Endothelial cell (in vitro differentiated cells): ENCODE data around the gene SPR. TPM values are rescaled to one million over a fixed set of nuclear protein-coding genes. Genes with fewer than 3 reads are reported as not detected.

Source experiments
- DNase-seq: peaks from one replicate; pipeline ENCODE4 v3.0.0; 2021; ENCODE audit warnings: low spot score
- H3K27ac Mint-ChIP-seq: one replicate; pipeline ENCODE4 v1.8.0; 2021; ENCODE audit warnings: mixed read lengths, inconsistent platforms; ENCODE audit not compliant: unreplicated experiment
- H3K27me3 Mint-ChIP-seq: one replicate; pipeline ENCODE4 v1.8.0; 2021; ENCODE audit warnings: mild to moderate bottlenecking, moderate library complexity, mixed read lengths, inconsistent platforms; ENCODE audit not compliant: unreplicated experiment
- H3K36me3 Mint-ChIP-seq: one replicate; pipeline ENCODE4 v1.8.0; 2021; ENCODE audit warnings: mild to moderate bottlenecking, low read depth, mixed read lengths, inconsistent platforms; ENCODE audit not compliant: unreplicated experiment
- H3K4me1 Mint-ChIP-seq: one replicate; pipeline ENCODE4 v1.8.0; 2021; ENCODE audit warnings: mild to moderate bottlenecking, mixed read lengths, inconsistent platforms; ENCODE audit not compliant: unreplicated experiment
- H3K4me3 Mint-ChIP-seq: one replicate; pipeline ENCODE4 v1.8.0; 2021; ENCODE audit warnings: mild to moderate bottlenecking, mixed read lengths, inconsistent platforms; ENCODE audit not compliant: unreplicated experiment
- H3K9me3 Mint-ChIP-seq: one replicate; pipeline ENCODE4 v1.8.0; 2021; ENCODE audit warnings: mixed read lengths, inconsistent platforms; ENCODE audit not compliant: unreplicated experiment
- total RNA-seq: library from RNA; stranded (reverse); fragmentation: NEBNext Ultra II Directional; extraction: Animal tissue kit (Norgen Biotek cat#: 25700); gene quantifications from one replicate; pipeline ENCODE4 v1.2.1, GENCODE V29; 2021; ENCODE audit not compliant: unreplicated experiment
- TF ChIP-seq, protein P1 (sequence below): fragments of 200-600 bp; sonication (generic); IDR thresholded peaks from one replicate; pipeline ENCODE4 v1.5.0; 2021; ENCODE audit warnings: antibody characterized with exemption; ENCODE audit not compliant: unreplicated experiment

SPR gene
- total RNA-seq, 1 donor from 2014 or later, result 12.2 TPM

DNA sequence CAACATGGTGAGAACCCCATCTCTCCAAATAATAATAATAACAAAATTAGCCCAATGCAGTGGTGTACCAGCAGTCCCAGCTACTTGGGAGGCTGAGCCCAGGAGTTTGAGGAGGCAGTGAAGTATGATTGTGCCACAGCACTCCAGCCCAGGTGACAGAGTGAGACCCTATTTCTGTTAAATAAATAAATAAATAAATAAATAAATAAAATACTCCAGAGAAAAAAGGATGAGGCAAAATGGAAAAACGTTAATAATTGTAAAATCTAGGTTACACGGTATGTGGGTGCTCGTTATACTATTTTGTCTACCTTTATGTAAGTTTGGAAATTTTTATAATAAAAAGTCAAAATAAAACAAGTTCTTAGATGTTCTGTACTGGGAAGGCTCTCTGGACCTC, 21.5 kb downstream of the SPR start:
- H3K4me3 Mint-ChIP-seq, result no peak overlapping the region
- H3K27me3 Mint-ChIP-seq, result peaks cover 1% of the 10 kb centered on the region

DNA sequence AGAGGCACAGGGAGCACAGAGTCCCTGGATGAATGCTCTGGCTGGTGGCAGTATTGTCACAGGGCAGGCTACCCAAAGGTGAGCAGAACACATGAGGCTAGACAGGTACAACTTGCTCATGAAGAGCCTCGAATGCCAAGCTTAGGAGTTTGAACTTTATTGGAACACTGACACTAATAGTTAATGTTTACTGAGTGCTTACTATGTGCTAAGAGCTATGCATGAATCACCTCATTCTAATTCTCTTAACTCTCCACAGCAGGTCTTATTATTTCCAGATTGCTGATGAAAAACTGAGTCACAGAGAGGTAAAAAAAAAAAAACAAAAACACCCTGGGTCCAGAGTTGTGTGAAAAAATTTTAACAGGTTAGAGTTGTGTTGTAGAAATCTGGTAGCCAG, 24.0 kb downstream of the SPR start:
- Mint-ChIP-seq H3K36me3 (peaks cover 4% of the 10 kb centered on the region), H3K4me1 (peaks cover 24% of the 10 kb centered on the region), H3K9me3 (no peaks in the 10 kb centered on the region), H3K27me3 (peaks cover 14% of the 10 kb centered on the region), H3K4me3 (no peak overlapping the region), H3K27ac (no peak overlapping the region)
- TF ChIP-seq, protein P1, sequence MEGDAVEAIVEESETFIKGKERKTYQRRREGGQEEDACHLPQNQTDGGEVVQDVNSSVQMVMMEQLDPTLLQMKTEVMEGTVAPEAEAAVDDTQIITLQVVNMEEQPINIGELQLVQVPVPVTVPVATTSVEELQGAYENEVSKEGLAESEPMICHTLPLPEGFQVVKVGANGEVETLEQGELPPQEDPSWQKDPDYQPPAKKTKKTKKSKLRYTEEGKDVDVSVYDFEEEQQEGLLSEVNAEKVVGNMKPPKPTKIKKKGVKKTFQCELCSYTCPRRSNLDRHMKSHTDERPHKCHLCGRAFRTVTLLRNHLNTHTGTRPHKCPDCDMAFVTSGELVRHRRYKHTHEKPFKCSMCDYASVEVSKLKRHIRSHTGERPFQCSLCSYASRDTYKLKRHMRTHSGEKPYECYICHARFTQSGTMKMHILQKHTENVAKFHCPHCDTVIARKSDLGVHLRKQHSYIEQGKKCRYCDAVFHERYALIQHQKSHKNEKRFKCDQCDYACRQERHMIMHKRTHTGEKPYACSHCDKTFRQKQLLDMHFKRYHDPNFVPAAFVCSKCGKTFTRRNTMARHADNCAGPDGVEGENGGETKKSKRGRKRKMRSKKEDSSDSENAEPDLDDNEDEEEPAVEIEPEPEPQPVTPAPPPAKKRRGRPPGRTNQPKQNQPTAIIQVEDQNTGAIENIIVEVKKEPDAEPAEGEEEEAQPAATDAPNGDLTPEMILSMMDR, result no peak
- DNase-seq, result no peak

More for the DNA sequence above, 21.5 kb downstream of the SPR start:
- Mint-ChIP-seq H3K27ac (no peak overlapping the region), H3K4me1 (peaks cover 11% of the 10 kb centered on the region), H3K9me3 (no peaks in the 10 kb centered on the region), H3K36me3 (no peaks in the 10 kb centered on the region)
- DNase-seq, result no peak
- TF ChIP-seq, protein P1, result no peak

DNA sequence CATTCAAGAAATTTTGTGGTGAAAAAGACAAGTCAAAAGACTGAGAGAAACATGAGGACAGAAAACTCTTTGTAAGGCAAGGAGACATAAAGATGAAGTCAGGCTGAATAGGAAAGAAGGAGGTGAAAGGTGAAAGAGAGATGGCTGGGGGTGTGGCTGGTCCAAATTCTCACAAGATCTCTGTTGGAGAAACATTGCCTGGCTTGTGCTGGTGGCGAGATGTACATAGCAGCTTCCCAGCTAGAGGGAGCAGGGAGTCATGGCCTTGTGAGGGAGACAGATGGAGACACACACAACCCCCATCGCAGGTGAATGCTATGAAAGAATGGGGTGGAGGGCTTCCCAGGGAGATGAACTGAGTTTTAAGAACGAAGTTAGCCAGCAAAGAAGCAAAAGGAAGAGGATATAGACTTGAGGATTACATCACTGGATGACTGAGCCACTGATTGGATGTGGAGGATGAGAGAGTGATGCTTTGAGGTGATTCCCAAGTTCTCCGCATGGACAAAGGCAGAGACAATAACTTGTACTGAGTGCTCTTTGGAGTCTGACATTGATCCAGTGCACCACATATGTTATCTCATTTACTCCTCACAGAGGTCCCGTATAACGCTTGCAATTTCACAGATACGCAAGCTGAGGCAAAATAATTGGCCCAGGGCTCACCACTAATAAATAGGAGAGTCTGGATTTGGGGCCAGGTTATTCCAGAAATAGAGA, 26.4 kb downstream of the SPR start:
- peaks cover 26% of the 10 kb centered on the region for H3K4me1 Mint-ChIP-seq
- H3K36me3 Mint-ChIP-seq, result peaks cover 4% of the 10 kb centered on the region
- peaks cover 20% of the 10 kb centered on the region for H3K27me3 Mint-ChIP-seq
- DNase-seq, result no peak
- H3K9me3 Mint-ChIP-seq, result no peaks in the 10 kb centered on the region
- TF ChIP-seq, protein P1, result no peak
- no peak overlapping the region for H3K4me3 Mint-ChIP-seq
- H3K27ac Mint-ChIP-seq, result no peak overlapping the region

DNA sequence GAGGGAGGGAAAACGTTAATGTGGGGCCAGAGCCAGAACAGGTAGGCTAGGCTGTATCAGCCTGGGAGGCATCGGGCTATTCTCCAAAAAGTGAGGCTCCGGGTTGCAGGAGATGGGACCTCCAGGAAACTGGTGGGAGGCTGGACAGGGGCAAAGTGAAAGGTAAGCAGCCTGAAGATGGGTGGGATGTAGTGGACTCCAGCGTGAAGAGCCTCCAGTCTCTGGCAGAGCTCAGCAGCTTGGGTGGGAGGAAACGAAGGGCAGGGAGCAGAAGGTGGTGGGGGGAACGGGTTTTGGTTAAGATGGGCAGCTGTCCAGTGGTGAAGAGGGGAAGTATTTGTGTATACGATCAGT, 27.0 kb downstream of the SPR start:
- Mint-ChIP-seq H3K9me3 (no peaks in the 10 kb centered on the region), H3K27me3 (peaks cover 23% of the 10 kb centered on the region), H3K36me3 (peaks cover 7% of the 10 kb centered on the region), H3K4me3 (no peak overlapping the region), H3K4me1 (peaks cover 30% of the 10 kb centered on the region), H3K27ac (no peak overlapping the region)
- TF ChIP-seq, protein P1, result no peak
- no peak for DNase-seq

DNA sequence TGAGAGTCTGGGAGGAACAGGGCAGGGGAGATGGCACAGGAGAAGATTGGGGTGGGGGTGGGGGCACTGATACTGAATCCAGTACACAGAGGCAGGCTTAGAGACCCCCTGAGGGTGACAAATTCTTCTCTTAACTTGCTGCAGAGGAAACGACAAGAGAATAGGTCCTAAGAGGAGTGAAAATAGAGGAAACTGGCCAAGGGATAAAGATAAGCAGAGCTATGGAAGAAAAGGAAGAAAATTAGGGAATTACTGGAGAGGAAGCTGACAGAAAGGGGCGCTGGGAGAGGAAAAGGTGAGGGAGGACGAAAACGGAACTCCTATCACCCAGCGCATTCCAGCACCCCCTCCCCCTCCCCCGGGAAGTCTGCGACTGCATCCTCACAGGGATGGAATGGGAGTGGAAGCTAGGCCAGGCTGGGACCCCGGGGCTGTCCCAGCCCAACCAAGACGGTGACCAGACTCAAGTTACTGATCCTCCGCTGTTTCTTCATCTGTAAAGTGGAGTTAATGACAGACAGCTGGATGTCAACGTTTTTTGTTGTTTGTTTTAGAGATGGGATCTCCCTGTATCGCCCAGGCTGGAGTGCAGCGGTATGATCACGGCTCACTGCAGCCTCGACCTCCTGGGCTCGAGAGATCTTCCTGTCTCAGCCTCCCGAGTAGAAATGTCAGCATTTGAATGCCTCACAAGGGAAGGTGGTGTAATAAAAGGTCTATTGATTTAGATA, 27.5 kb downstream of the SPR start:
- H3K27me3 Mint-ChIP-seq, result peaks cover 27% of the 10 kb centered on the region
- peak overlapping the region; percentile 45 for H3K27ac Mint-ChIP-seq
- DNase-seq, result peak; percentile 38
- TF ChIP-seq, protein P1, result no peak
- H3K9me3 Mint-ChIP-seq, result no peaks in the 10 kb centered on the region
- peaks cover 32% of the 10 kb centered on the region for H3K4me1 Mint-ChIP-seq
- peaks cover 8% of the 10 kb centered on the region for H3K36me3 Mint-ChIP-seq
- H3K4me3 Mint-ChIP-seq, result peak overlapping the region; percentile 86
